ENCODE measurements around the gene SLC8A3.

GRCh38 chr14:70002589-70003346 is 186.0 kb downstream of the SLC8A3 start:
- TF ChIP-seq EZH2 (IDR thresholded peaks at IDR 0.05) (no peak), POLR2AphosphoS5 (IDR thresholded peaks at IDR 0.05; ENCODE audit: borderline replicate concordance, low read depth, low read length) (no peak), FOXP2 (optimal IDR thresholded peaks at IDR 0.05; ENCODE audit: control extremely low read depth, extremely low read length, insufficient read depth) (no peak)
